DMS 273 treated with DMSO at 0.1 percent for 48 hours (cell line): Measurements from ENCODE around the gene SMIM5.
A peak's percentile ranks its signal among the peaks of the same experiment; 100 is the strongest.

Experiments
- DNase-seq: peaks from one replicate; lab custom pipeline; 2025; lab: John Stamatoyannopoulos, UW

SMIM5 gene

DNA sequence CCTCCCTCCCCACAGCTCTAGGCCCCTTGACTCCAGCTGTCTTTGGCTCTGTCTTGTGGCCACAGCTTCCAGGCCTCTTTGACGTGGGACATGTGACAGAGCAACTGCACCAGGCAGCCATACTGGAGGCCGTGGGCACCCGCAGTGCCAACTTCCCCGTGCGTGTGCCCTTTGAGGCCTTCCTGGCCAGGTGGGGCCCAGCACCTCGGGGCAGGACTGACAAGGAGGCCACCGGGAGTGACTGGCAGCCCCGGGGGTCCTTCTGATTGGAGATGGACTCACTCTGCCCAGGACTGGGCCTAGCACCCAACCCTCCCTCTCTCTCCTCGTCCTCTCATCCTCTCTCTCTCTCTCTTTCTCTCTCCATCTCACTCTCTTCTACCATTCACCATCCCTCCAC, 30.1 kb upstream of the SMIM5 start:
- DNase-seq: no peak

DNA sequence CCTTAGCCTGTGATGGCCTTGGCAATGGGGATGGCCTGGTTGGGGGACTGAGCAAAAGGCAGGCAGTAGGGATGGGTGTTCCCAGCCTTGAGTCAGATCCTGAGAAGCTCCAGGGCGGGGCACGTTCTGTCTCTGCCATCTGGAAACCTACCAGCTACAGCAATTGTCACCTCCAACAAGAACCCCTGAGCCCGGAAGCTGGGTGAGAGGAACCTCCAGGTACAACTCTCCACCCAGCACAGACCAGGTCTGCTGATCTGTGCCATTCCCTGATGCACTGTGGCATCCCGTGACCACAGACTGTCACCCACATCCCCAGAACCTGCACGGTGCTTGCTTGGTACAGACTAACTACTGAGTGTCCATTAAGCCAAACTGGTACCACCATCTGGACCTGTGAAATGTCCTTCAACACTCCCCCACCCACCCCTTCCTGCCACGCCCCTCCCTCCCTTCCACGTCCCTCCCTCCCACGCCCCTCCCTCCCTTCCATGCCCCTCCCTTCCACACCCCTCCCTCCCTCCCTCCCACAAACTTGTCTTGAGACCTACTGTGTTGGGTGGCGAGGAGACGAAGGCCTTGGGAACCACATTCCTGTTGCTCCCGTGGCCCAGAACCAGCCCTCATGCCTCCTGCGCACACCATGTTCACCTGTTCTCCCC, 29.1 kb upstream of the SMIM5 start:
- no peak for DNase-seq

DNA sequence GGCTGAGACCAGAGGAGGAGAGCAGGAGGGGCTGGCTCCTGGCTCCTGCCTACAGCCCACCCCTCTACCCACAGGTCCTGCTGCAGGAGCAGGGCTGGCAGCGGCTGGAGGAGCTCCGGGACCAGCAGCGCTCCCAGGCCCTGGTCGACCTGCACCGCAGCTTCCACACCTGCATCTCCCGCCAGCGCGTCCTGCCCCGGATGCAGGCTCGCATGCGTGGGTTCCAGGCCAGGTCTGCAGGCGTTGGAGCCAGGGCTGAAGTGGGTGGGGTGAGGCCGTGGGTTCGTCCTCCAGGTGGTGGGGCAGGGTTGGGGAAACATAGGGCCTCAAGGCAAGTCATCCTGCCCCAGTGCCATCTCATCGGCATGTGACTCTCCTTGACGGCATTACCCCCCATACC, 27.4 kb upstream of the SMIM5 start:
- DNase-seq: no peak

- DNase-seq: no peak
Measured at GRCh38 chr17:75607086-75607485, 26.1 kb upstream of the SMIM5 start.

- DNase-seq: no peak
Measured at GRCh38 chr17:75610103-75610984, 22.9 kb upstream of the SMIM5 start.

GRCh38 chr17:75611851-75612429, 21.3 kb upstream of the SMIM5 start:
- no peak for DNase-seq

DNA sequence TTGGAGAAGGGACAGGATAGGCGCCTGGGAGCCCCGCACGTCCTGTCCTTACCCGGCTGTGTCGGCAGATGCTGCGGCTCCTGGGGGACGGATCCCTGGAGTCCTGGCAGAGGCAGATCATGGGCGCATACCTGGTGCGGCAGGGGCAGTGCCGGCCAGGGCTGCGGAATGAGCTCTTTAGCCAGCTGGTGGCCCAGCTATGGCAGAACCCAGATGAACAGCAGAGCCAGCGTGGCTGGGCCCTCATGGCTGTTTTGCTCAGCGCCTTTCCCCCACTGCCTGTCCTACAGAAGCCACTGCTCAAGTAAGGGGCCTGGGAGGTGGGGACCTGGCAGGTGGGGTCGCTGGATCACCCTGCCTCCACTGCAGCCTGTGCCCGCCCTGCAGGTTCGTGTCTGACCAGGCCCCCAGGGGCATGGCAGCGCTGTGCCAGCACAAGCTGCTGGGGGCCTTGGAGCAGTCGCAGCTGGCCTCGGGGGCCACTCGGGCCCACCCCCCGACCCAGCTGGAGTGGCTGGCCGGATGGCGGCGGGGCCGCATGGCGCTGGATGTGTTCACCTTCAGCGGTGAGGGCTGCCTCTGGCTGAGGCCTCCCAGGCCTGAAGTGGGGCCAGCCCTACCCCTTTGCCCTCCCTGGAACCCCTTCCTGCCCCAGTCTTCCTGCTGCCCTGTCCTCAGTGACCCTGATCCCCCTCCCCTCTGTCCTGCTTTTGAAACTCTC, 20.2 kb upstream of the SMIM5 start:
- DNase-seq: no peak

DNA sequence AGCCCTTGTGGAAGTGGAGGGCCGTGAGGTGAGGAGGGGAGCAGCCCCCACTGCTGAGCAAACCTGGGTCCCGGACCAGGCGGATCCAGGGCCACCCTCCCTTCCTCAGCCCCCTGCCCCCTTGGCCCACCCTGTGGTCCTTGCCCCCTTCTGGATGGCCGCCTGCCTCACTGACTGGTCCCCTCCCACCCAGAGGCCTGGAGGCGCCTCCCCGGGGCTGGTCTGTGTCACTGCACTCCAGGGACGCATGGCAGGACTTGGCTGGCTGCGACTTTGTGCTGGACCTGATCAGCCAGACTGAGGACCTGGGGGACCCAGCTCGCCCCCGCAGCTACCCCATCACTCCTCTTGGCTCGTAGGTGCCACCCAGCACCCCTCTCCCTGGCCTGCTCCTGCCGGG, 19.2 kb upstream of the SMIM5 start:
- DNase-seq: no peak

DNA sequence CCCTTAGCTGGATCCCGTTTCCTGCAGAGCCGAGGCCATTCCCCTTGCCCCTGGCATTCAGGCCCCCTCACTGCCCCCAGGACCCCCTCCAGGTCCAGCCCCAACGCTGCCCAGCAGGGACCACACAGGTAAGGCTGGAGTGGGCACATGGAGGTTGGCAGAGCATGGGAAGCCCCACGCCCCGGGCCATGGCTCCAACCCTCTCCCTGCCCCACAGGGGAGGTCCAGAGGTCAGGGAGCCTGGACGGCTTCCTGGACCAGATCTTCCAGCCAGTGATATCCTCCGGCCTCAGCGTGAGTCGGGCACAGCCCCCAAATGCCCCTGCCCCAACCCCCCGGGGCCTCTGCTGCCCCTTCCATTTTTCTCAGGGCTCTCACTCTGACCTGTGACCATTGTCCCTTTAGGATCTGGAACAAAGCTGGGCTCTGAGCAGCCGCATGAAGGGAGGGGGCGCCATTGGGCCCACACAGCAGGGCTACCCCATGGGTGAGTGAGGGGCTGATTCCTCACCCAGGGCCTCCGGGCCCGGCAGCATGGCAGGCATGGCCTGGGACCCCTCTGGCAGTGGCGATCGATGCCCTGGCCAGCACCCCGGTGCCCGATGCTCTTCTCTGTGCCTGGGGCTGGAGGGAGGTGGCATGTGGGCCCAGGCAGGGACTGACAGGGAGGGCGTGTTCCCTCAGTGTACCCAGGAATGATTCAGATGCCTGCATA, 18.5 kb upstream of the SMIM5 start:
- no peak for DNase-seq

GRCh38 chr17:75615301-75615700, 17.9 kb upstream of the SMIM5 start:
- no peak for DNase-seq

DNA sequence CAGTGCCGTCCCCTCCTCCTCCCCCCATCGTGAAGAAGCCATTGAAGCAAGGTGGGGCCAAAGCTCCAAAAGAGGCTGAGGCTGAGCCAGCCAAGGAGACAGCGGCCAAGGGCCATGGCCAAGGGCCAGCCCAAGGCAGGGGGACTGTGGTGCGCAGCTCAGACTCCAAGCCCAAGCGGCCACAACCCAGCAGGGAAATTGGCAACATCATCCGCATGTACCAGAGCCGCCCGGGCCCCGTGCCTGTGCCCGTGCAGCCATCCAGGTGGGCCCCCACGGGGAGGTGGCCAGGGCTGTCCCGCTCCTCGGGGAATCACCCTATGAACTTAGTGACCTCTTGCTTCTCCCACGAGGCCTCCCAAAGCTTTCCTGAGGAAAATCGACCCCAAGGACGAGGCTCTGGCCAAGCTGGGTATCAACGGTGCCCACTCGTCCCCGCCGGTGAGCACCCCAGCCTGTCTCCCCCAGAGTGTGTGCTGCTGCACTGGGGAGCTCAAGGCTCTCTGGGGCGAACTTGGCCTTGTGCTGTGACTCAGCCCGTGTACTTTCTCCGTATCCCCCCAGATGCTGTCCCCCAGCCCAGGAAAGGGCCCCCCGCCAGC, 16.6 kb upstream of the SMIM5 start:
- no peak for DNase-seq

- DNase-seq: no peak
Measured at GRCh38 chr17:75617218-75617617, 16.0 kb upstream of the SMIM5 start.

DNA sequence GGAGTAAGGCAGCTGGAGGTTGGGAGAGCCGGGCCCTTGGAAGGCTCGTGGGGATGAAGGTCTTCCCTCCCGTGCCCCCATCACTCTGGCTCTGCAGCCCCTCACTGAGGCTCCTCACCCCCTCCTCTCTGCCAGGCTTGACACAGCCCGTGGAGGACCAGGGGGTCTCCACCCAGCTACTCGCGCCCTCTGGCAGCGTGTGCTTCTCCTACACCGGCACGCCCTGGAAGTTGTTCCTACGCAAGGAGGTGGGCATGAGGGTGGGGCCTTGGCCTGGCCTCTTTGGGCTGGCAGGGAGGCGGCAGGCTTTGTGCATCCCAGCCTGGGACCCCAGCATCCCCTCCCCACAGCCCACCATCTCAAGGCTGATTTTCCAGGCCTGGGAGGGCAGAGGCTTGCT, 15.6 kb upstream of the SMIM5 start:
- DNase-seq: no peak

- DNase-seq: peak; percentile 33
Measured at GRCh38 chr17:75619506-75620431, 13.5 kb upstream of the SMIM5 start.

GRCh38 chr17:75621489-75621888, 11.7 kb upstream of the SMIM5 start:
- DNase-seq: no peak

- DNase-seq: no peak
Measured at GRCh38 chr17:75622076-75622475, 11.2 kb upstream of the SMIM5 start.

DNA sequence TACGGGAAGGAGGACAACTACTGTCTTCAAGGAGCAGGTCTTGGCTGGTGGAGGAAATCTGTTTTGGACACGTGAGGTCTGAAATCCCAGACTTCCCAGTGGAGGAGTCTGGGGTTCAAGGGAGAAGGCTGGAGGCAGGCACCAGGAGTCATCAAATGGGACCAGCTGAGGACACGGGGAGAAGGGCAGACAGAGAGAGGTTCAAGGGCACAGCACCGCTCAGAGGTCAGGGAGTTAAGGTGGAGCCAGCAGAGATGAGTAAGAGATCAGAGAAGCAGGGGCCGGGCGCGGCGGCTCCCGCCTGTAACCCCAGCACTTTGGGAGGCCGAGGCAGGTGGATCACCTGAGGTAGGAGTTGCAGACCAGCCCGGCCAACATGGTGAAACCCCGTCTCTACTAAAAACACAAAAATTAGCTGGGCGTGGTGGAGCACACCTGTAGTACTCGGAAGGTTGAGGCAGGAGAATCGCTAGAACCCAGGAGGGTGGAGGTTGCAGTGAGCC, 10.4 kb upstream of the SMIM5 start:
- no peak for DNase-seq

DNA sequence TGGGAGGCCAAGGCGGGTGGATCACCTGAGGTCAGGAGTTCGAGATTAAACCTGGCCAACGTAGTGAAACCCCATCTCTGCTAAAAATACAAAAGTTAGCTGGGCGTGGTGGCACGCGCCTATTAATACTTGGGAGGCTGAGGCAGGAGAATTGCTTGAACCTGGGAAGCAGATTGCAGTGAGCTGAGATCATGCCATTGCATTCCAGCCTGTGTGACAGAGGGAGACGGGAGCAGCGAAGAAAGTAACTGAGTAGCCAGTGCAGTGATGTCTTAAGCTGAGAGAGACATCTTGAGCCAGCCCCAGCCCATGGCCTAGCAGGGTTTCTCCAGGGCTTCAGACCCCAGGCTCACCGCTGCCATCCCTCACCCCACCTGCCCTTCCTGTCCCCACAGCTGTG, 9.8 kb upstream of the SMIM5 start:
- DNase-seq: no peak

GRCh38 chr17:75624021-75624420, 9.2 kb upstream of the SMIM5 start:
- DNase-seq: no peak

GRCh38 chr17:75624714-75625345, 8.4 kb upstream of the SMIM5 start:
- no peak for DNase-seq
